AG08395 (cell line): ENCODE measurements around the gene FGGY.

Experiments
- DNase-seq: peaks from one replicate; pipeline ENCODE4 v3.0.0; 2012; ENCODE audit warnings: mixed read lengths, low spot score

The FGGY gene

GRCh38 chr1:59315529-59316463, 18.9 kb downstream of the FGGY start:
- peak; percentile 25 for DNase-seq

- DNase-seq, result peak; percentile 34
These were observed 19.7 kb downstream of the FGGY start for GRCh38 chr1:59316497-59317128.

- DNase-seq, result no peak
These were observed 20.4 kb downstream of the FGGY start for GRCh38 chr1:59317343-59317742.

GRCh38 chr1:59317780-59318179, 20.9 kb downstream of the FGGY start:
- DNase-seq, result no peak

GRCh38 chr1:59318271-59318860, 21.5 kb downstream of the FGGY start:
- peak; percentile 41 for DNase-seq

- no peak for DNase-seq
These were observed 25.5 kb downstream of the FGGY start for GRCh38 chr1:59322394-59322793.

GRCh38 chr1:59322814-59323213, 25.9 kb downstream of the FGGY start:
- no peak for DNase-seq

- DNase-seq, result peak; percentile 58
These were observed 27.0 kb downstream of the FGGY start for GRCh38 chr1:59323879-59324278.

GRCh38 chr1:59328353-59328752, 31.5 kb downstream of the FGGY start:
- no peak for DNase-seq

GRCh38 chr1:59329412-59330053, 32.6 kb downstream of the FGGY start:
- no peak for DNase-seq

- DNase-seq, result no peak
These were observed 35.1 kb downstream of the FGGY start for GRCh38 chr1:59331686-59332620.

GRCh38 chr1:59332983-59333382, 36.1 kb downstream of the FGGY start:
- DNase-seq, result peak; percentile 57

GRCh38 chr1:59333626-59334277, 36.9 kb downstream of the FGGY start:
- no peak for DNase-seq

GRCh38 chr1:59340411-59341307, 43.8 kb downstream of the FGGY start:
- no peak for DNase-seq

- DNase-seq, result no peak
These were observed 46.1 kb downstream of the FGGY start for GRCh38 chr1:59342801-59343575.

GRCh38 chr1:59343576-59343840, 46.6 kb downstream of the FGGY start:
- no peak for DNase-seq

- DNase-seq, result no peak
These were observed 48.3 kb downstream of the FGGY start for GRCh38 chr1:59345221-59345620.

- no peak for DNase-seq
These were observed 49.5 kb downstream of the FGGY start for GRCh38 chr1:59346429-59346828.

GRCh38 chr1:59349101-59349500, 52.2 kb downstream of the FGGY start:
- DNase-seq, result no peak
